ENCODE results near the gene ITGB5. TPM values are rescaled to one million over a fixed set of nuclear protein-coding genes. Genes with fewer than 3 reads are reported as not detected.

The ITGB5 gene
- total RNA-seq, 6 donors from 2014 or later: 81.5 to 145 (median 106) TPM

GRCh38 chr3:124774327-124774718, 112.8 kb downstream of the ITGB5 start:
- WGBS, 2 donors: 70 to 83% methylated on average over 4 to 6 of the region's 6 CpGs
- DNase-seq (no peak), ATAC-seq (ENCODE audit: low FRiP score in 2 of 2) (peak in 1 of 2 donors; percentile 39)

GRCh38 chr3:124773351-124774326, 113.5 kb downstream of the ITGB5 start:
- TF ChIP-seq EP300 (IDR thresholded peaks at IDR 0.05) (no peak), POLR2AphosphoS5 (IDR thresholded peaks at IDR 0.05) (no peak)
- no peaks in the 10 kb centered on the region for H3K27me3 ChIP-seq
- 91 to 94% methylated on average over 7 to 17 of the region's 17 CpGs for WGBS, 2 donors
- H3K27ac ChIP-seq: peak overlapping the region in 2 of 4 donors; percentile 1 to 50
- H3K4me3 ChIP-seq: no peak overlapping the region
- DNase-seq (peak in 1 of 2 donors; percentile 47), ATAC-seq (ENCODE audit: low FRiP score in 2 of 2) (no peak)
- H3K4me1 ChIP-seq: peaks cover 25 to 42% (median 31%) of the 10 kb centered on the region in 4 donors
- H3K9me3 ChIP-seq: no peaks in the 10 kb centered on the region
- H3K36me3 ChIP-seq: peaks cover 0 to 6% (median 2%) of the 10 kb centered on the region in 4 donors

More at GRCh38 chr3:124774327-124774718, 112.8 kb downstream of the ITGB5 start:
- H3K4me1 ChIP-seq: peaks cover 25 to 42% (median 31%) of the 10 kb centered on the region in 4 donors
- H3K36me3 ChIP-seq: no peaks in the 10 kb centered on the region
- H3K9me3 ChIP-seq: no peaks in the 10 kb centered on the region
- TF ChIP-seq EP300 (IDR thresholded peaks at IDR 0.05): no peak
- no peaks in the 10 kb centered on the region for H3K27me3 ChIP-seq
- no peak overlapping the region for H3K4me3 ChIP-seq
- H3K27ac ChIP-seq: peak overlapping the region in 2 of 4 donors; percentile 1 to 36

GRCh38 chr3:124772081-124772831, 114.9 kb downstream of the ITGB5 start:
- DNase-seq (peak in 1 of 2 donors; percentile 37), ATAC-seq (ENCODE audit: low FRiP score in 2 of 2) (peak in 1 of 2 donors; percentile 54)
- TF ChIP-seq EP300 (IDR thresholded peaks at IDR 0.05) (peak in 2 of 4 donors; percentile 81 to 91), POLR2AphosphoS5 (IDR thresholded peaks at IDR 0.05) (peak; percentile 72 to 89), CTCF (IDR thresholded peaks at IDR 0.05) (no peak), POLR2A (IDR thresholded peaks at IDR 0.05) (no peak)
- Histone ChIP-seq H3K36me3 (peaks cover 0 to 19% (median 11%) of the 10 kb centered on the region in 4 donors), H3K9me3 (no peaks in the 10 kb centered on the region), H3K27me3 (no peaks in the 10 kb centered on the region), H3K27ac (peak overlapping the region in 3 of 4 donors; percentile 27 to 50 (median 45)), H3K4me3 (no peak overlapping the region), H3K4me1 (peaks cover 25 to 42% (median 31%) of the 10 kb centered on the region in 4 donors)
- 39 to 41% methylated on average over 16 to 17 of the region's 17 CpGs for WGBS, 2 donors

- H3K4me3 ChIP-seq: no peak overlapping the region
- DNase-seq: no peak
- no peaks in the 10 kb centered on the region for H3K27me3 ChIP-seq
- ATAC-seq (ENCODE audit: low FRiP score in 2 of 2): no peak
- no peak for TF ChIP-seq POLR2A (IDR thresholded peaks at IDR 0.05)
- no peak for TF ChIP-seq EP300 (IDR thresholded peaks at IDR 0.05)
- no peak for TF ChIP-seq POLR2AphosphoS5 (IDR thresholded peaks at IDR 0.05)
- no peak for TF ChIP-seq CTCF (IDR thresholded peaks at IDR 0.05)
- peaks cover 0 to 29% (median 21%) of the 10 kb centered on the region in 4 donors for H3K36me3 ChIP-seq
- 59 to 71% methylated on average over 2 of the region's 2 CpGs for WGBS, 2 donors
- H3K4me1 ChIP-seq: peaks cover 25 to 42% (median 31%) of the 10 kb centered on the region in 4 donors
- H3K9me3 ChIP-seq: no peaks in the 10 kb centered on the region
- H3K27ac ChIP-seq: no peak overlapping the region
Observed at GRCh38 chr3:124771083-124771445, 116.1 kb downstream of the ITGB5 start.

- H3K4me1 ChIP-seq: peaks cover 25 to 42% (median 31%) of the 10 kb centered on the region in 4 donors
- peak in 1 of 2 donors; percentile 57 for DNase-seq
Observed at GRCh38 chr3:124770336-124771082, 116.7 kb downstream of the ITGB5 start.

More at GRCh38 chr3:124770336-124771082, 116.7 kb downstream of the ITGB5 start:
- Histone ChIP-seq H3K9me3 (no peaks in the 10 kb centered on the region), H3K27me3 (no peaks in the 10 kb centered on the region), H3K36me3 (peaks cover 0 to 35% (median 23%) of the 10 kb centered on the region in 4 donors), H3K27ac (no peak overlapping the region), H3K4me3 (no peak overlapping the region)
- WGBS, 2 donors: 66 to 68% methylated on average over 10 of the region's 10 CpGs
- TF ChIP-seq CTCF (IDR thresholded peaks at IDR 0.05) (no peak), POLR2A (IDR thresholded peaks at IDR 0.05) (no peak), POLR2AphosphoS5 (IDR thresholded peaks at IDR 0.05) (no peak), EP300 (IDR thresholded peaks at IDR 0.05) (no peak)
- no peak for ATAC-seq (ENCODE audit: low FRiP score in 2 of 2)

Data from upper lobe of left lung (tissue), 6 donors.